Measurements from ENCODE around the gene FER.
"Not testable (repeated sequence)": the region's sequence is repeated elsewhere in the genome, so short reads cannot be mapped to it uniquely, and the experiment has no call there.

FER gene

DNA sequence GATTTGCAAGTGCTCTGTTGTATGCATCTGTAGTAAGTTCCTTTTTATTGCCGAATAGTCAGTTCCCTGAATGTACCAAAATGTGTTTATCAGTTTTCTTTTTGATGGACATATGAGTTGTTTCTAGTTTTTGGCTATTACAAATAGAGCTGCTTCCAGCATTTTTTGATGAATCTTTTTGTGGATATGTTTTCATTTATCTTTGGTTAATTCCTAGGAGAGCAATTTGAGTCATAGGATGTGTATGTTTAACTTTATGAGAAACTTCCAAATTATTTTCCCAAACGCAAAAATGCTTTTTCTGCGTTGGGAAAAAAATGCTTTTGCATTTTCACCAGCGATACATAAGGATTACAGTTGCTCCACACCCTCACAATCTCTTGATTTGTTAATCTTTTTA lies 287.7 kb downstream of the FER start:
- DNase-seq (ENCODE audit: low read depth) = no peak

DNA sequence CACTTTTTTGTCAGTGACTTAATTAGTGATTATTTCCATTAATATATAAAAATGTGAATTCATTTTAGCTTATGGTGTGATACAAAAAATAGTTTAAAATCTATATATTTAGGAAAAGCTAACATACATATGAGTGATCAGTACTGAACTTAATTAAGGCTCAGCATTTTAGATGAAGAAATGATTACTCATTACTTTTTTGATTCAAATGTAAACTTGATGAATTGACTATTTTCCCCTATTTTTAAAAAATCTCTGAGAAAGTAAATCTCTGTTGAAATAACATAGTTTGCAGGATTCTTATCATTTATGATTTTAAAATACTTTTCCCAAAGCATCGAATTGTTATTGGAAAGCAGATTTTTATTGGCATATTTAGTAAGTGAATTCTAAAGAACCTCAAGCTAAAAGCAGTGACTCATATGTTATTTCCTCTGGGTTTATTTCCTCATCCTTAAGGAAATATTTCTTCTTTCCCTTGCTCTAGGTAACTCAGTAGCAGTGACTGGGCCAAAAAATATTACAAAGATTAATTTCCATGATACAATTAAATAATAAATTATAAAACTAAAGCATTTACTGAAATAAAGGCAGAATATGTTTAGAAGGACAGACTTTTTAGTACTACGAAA lies 290.6 kb downstream of the FER start:
- DNase-seq (ENCODE audit: low read depth) = no peak

DNA sequence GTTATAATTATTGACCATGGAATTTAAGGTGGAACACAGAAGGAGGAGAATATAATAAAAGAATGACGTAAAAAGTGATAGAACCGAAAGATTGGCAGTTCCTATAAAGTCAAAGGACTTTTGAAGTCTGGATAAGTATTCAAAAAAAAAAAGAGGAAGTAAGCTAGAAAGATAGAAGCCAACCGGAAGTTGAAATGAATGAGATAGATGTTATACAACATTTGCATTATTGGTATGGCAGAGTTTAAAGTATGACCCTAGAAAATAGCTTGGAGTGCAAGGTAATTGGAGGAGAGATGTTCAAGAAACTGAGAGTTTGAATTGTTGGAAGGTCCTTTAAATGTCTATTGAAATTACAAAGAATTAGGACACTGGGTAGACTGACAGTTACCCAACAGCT lies 293.6 kb downstream of the FER start:
- no peak for DNase-seq (ENCODE audit: low read depth)

DNA sequence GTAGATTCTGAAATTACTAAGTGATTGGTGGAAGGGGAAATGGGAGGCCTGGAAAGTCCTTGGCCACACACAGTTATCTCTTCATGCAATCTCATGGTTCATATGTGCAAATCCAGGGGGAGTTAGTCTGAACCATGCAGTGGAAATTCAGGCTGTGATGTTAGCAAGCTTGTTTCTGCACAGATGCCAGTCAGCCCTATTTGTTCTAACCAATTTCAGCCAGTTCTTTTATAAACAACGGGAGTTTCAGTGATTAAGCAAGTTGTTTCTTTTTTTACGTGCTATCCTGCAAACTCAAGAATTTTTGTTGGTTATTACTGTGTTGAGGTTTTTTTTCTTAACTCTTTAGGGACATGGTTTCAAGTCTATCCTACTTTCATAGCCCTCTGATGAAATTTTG lies 298.0 kb downstream of the FER start:
- no peak for DNase-seq (ENCODE audit: low read depth)

DNA sequence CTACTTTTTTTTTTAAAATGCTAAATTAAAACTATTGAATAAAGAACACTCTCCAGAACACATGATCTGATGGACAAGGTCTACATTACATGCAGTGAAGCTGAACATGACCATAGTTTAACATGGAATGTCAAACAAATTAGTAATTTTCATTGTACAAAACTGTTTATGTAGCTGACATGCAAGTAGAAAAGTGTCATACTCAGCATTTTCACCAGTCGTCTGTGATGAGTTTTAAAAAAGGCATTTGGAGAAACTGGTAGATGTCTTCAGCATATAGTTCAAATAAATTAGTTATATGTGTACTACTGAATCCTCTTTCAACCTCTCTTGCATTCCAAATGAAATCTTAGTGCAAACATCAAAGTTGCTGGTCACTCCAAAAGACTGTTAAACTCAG lies 301.9 kb downstream of the FER start:
- no peak for DNase-seq (ENCODE audit: low read depth)

DNA sequence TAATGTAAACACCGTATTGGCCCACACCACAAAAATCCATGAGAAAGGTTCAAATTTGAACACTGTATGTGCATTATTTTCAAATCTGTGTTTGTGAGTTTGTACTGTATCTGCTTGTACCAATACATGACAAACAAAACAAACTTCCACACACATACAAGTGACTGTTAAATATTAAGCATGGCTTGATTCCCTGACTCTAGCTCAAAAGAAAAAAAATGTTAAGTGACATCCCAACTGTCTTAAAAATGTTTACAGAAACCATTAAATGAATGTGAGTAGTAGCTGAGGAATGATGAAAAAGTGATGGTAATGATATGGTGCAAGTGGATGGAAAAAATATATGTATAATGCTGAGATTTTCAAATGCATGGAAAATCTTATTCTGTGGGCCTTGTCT lies 302.6 kb downstream of the FER start:
- not testable (repeated sequence) for DNase-seq (ENCODE audit: low read depth)

DNA sequence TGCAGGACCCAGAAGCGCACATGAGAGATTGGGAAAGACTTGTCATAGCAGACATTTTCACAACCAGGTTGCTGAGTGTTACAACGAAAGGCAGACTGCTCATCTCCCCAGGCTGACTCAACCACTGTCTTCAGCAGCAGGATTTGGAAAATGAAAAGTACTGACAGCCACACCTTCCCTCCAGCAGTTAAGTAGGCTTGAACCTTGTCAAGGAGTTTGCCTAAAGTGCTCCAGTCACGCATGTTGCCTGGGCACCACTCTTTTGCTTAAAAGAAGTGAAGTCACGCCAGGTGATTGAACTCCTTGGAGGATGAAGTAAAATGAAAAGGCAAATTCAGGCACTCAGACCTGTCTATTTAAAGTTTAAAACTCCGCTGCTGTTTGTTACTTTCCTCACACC lies 304.5 kb downstream of the FER start:
- DNase-seq (ENCODE audit: low read depth) = not testable (repeated sequence)

DNA sequence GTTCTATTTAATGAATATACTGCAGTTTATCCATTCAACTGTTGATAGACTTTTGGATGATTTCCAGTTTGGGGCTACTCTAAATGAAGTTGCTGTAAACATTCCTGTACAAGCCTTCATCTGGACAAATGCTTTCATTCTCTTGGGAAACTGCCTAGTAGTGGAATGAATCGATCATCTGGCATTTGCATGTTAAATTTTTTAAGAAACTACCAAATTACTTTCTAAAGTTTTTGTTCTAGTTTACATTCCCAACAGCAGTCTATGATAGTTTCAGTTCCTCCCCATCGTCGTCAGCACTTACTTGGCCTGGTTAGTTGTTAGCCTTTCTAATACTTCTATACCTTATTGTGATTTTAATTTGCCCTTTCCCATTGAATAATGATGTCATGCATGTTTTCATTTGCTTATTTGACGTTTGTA lies 306.3 kb downstream of the FER start:
- DNase-seq (ENCODE audit: low read depth) = no peak

DNA sequence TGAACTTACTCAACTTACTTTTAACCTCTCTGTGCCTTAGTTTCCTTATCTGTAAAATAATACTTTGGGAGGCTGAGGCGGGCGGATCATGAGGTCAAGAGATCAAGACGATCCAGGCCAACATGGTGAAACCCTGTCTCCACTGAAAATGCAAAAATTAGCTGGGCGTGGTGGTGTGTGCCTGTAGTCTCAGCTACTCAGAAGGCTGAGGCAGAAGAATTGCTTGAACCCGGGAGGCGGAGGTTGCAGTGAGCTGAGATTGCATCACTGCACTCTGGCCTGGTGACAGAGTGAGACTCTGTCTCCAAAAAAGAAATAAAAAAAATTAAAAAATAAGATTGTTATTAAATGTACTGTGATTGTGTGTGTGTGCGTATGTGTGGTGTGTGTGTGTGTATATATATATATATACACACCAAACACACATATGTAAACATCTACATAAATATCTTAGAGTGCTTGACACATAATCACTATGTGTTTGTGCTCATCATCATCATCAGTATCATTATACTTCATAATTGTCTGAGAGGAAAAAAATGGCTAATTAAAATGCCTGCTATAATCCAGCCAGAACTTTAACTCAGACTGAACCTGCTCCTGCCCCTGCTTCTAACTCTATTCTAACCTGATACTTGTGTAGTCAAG lies 312.8 kb downstream of the FER start:
- no peak for DNase-seq (ENCODE audit: low read depth)

DNA sequence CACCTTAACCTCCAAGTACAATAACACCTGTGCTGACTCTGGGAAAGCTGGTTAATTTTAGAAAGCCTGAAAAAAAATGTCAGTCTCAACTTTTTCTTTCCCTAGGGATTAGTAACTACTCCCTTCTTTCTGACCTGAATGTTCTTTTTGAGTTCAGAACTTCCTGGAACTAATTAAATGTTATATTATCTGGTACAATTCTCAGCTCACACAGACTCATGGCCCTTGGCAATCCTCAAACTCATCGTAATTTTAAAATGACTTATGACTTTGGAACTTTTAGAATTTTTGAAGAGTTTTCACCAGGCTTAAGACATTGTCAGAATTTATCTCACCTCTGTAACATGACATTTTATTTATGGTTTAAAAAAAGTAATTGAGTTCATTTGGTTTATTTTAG lies 315.0 kb downstream of the FER start:
- DNase-seq (ENCODE audit: low read depth) = no peak

DNA sequence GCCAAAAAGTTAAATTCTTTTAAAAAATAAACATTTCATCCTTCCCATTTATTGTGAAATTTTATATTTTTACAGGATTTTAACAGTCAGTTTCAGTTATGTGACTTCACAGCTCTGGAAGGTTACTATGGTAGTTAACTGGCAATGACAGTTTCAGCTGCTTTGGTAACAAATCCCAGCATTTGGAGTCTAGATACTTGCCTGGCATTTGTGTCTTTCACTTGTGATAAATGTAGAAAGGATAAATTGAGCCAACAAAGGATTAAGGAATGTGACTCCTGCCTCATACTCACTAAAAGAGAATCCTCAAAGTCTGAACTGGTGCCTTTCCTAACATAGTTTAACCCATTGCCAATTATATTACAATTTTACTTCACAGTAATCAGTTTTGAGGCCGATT lies 315.5 kb downstream of the FER start:
- DNase-seq (ENCODE audit: low read depth) = no peak

DNA sequence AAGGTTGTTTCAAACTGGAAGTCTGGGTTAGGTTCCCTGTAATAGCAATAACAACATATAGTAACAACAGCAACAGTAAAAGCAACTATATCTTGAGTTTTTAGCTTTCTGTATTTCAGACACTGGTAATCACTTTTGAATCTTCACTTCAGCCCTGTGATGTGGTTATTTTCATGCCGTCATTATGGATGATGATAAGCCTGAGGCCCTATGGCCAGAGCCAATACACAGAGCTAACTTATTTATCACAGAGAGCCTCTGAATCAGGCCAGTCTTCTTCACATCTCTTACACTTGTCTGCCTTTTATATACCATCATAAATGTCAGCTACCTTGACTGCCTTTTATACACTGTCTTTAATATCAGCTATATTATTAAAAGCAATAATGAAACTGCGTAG lies 329.0 kb downstream of the FER start:
- no peak for DNase-seq (ENCODE audit: low read depth)

DNA sequence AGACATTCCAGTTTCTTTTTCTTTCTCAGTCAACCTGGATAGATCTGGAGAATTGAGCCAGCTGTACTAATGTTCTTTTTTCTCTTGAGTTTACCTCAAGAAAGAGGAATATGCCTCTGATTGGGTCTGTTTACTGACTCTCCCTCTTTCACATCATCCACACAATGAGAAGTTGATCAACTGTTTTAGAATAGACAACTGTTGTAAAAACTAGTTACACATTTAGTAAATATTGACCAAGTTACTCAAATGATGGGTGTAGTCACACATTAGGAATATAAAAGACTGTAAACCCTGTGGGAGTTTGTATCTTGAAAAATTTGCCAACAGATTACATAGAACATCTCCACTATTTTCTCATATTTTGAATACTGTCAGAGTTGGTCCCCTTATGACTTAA lies 330.8 kb downstream of the FER start:
- no peak for DNase-seq (ENCODE audit: low read depth)

DNA sequence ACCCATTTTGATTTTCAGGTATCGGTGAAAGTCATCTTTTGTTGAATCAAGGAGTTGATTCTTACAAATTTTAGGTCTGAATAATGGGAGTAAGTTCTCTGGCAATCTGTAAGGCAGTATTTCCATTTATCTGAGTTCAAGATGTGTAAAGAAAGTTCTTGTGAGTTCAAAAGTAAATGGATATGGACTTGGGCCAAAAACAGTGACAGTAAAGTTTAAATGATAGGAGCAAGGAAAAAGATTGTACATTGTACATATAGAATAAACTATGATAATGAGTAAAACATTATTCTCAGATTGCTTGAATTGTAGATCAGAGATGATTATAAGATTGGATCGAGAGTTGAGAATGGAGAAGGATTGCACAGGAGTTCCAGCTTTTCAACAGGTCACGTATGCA lies 332.8 kb downstream of the FER start:
- no peak for DNase-seq (ENCODE audit: low read depth)

DNA sequence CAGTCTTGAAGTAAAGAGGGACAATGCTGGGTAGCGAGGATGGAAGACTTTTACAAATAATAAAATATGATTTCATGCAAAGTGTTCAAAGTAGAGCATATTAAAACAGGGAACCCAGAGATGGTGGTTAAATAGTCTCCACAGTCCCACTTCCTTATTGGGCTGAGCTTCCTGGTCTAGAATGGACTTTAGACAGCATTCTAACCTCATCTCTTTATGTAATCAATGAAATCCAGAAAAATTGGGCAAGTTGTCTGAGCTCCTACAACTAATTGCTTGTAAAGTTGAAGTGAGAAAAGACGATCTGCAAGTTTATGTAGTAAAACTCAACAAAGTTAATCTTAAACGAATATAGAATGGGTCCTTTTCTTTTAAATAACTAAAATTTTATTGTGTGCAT lies 333.2 kb downstream of the FER start:
- DNase-seq (ENCODE audit: low read depth) = no peak

DNA sequence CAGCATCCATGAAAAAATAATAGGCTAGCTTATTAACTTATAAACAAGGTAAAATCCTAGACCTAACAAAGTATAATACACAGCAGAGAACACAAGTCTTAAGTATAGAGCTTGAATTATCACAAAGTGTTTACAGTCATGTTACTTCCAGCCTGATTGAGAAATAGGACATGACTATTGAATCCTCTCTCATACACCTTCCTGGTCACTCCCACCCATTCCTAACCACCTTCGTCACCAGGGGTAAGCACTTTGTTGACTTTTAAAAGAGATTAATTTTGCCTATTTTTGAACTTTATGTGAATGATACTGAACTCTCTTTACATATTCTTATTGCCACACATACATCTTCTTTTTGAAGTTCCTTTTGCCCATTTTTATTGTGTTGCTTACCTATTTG lies 336.2 kb downstream of the FER start:
- no peak for DNase-seq (ENCODE audit: low read depth)

DNA sequence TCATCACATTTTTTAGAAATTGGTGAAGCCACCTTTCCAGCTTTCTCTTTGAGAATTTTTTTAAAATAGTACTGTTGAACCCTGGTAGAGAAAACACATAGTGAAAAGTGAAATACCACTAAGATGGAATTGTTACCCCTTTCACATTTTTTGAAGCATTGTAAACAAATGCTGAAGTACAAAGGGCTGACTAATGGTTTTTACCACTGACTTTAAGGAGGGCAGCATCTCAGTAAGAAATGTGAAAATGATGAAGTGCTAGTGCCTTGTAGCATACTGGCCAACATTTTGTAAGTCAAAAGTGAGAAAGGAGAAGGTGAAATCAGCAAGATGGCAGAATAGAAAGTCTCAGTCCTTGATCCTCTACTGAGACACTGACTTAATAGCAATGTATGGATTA lies 341.5 kb downstream of the FER start:
- DNase-seq (ENCODE audit: low read depth) = no peak

DNA sequence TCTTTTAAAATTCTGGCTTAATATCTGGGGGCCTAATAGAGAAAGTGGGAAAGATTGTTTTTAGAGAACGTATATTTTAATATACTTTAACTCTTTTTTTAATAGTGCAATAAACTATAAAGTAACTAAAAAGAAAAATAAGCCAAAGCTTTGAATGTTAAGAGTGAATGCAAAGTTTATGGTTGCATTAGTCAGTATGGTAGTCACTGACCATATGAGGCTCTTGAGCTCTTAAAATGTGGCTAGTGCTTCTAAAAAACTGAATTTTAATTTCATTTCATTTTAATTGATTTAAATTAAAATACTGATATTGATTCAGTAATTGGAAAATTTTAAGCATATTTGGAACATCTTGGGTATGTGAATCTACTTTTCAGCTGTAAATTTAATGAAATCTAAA lies 351.4 kb downstream of the FER start:
- no peak for DNase-seq (ENCODE audit: low read depth)

DNA sequence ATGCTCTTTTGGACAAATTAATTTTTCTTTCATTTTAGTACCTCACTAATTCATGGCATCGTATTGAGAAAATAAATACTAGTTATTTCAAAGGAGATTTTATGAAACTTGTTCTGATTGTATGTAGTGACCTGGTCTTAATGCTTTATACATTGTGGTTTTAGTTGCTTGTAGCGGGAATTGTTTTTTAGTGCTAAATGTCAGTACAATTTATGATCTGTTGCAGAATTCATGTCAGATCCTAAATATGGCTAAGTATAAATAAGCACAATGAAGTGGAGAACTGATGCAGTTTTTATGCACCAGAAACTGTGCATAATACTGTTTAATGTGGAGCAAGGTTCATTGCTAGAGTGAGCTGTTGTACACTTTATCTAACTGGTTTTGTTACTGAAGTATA lies 353.3 kb downstream of the FER start:
- no peak for DNase-seq (ENCODE audit: low read depth)

DNA sequence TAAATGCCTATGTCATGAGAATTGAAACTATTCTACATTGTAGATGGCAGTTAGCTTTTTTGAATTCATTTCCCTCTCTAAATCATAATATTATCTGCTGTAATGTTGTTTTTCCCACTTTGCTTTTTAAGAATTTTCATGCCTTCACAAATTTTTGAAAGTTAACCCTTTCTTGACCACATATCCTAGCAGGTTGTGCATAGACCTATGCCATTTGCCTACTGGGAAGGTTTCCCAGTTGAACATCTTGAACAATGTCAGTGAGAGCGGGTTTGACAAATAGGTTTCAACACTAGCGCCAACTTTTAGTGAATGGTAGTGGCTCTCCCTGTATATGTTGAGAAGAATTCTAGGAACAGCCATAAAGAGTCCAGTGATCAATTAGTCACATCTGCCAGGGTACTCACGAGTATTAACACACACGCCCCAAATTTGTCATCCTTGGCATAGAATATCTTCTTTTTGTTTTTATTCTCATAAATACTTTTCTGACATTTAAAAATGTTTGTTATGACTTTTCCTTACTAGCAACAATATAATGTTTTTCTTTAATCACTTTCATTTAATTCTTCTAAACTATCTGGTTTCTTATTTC lies 354.5 kb downstream of the FER start:
- no peak for DNase-seq (ENCODE audit: low read depth)

DNA sequence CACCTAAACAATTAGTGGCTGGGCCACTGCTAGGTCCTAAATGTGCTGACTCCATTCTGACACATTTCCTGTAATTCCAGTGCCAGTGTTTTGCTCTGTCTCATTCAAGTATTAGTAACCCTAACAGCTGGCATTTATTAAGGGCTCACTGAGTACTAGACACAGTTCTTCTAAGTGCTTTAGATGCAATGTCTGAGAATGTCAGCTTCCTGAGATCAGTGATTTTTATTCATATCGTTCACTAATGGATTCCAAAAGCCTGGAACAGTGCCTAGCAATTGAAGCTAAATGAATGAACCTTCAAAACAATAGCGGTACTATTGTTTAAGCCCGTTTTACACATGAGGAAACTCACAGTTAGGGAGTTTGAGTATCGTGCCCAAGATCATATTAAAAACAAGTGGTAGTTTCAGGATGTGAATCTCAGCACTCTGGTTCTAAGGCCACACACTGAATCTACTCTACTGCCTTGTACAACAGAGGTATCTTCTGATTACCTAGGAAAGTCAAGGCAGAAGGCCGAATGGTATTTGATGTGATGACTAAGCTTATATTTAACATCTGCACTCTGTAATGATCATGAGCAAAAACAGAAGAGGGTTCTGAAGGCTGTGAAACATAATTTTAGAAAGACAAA lies 358.1 kb downstream of the FER start:
- DNase-seq (ENCODE audit: low read depth) = no peak

DNA sequence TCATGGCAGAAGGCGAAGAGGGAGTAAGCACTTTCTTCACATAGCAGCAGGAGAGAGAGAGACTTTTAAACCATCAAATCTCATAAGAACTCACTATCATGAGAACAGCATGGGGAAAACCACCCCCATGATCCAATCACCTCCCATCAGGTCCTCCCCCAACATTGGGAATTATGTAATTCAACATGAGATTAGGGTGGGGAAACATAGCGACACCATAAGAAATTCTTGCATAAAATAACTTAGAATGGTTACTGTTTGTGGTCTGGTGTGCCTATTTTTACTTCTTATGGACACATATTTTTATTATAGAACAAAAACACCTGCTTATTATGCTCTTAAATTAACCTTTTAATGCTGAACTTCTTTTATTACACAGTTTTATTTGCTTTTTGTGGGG lies 364.0 kb downstream of the FER start:
- no peak for DNase-seq (ENCODE audit: low read depth)

DNA sequence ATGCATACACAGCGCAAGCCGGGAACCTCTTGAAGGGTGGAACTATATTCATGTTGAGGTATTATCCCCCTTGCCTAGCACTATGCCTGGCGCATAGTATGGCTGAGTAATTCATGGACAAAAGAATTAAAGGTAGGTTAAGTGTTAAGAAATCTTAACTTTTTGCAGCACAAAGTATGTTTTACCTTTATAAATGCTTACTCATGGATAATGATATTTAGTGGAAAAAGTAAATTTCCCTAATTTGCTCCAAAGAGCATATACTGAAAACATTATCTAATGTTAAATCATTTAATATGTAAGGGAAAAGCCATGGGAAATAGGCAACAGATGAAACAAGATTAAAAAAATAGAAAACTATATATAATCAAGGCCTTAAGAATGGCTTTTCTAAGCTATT lies 365.9 kb downstream of the FER start:
- DNase-seq (ENCODE audit: low read depth) = no peak

DNA sequence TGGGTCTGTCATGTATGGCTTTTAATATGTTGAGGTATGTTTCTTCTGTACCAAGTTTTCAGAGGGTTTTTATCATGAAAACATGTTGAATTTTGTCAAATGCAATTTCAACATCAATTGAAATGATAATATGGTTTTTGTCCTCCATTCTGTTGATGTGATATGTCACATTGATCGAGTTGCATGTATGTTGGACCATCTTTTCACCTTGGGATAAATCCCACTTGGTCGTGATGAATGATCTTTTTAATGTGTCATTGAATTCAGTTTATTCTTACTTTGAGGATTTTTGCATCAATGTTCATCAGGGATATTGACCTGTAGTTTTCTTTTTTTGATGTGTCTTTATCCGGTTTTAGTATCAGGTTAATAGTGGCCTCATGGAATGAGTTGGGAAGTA lies 373.5 kb downstream of the FER start:
- DNase-seq (ENCODE audit: low read depth) = no peak

Data from activated T-cell treated with anti-CD3 and anti-CD28 coated beads for 24 hours (primary cell).